Left ventricle myocardium inferior (tissue), 1 donor: ENCODE measurements around the gene UBL4A. TPM values are rescaled to one million over a fixed set of nuclear protein-coding genes. Genes with fewer than 3 reads are reported as not detected.

Experiments used
- DNase-seq: peaks from one replicate; pipeline ENCODE4 v3.0.0-alpha.2; 2020
- H3K27ac ChIP-seq: fragments of 200-600 bp; replicated peaks from 2 replicates; pipeline ENCODE4 v1.8.0; 2021
- H3K27me3 ChIP-seq: fragments of 200-600 bp; 2 replicates; pipeline ENCODE4 v1.8.0; 2021; ENCODE audit warnings: low read depth
- H3K36me3 ChIP-seq: fragments of 200-600 bp; 2 replicates; pipeline ENCODE4 v1.8.0; 2021
- H3K4me1 ChIP-seq: fragments of 200-600 bp; 2 replicates; pipeline ENCODE4 v1.8.0; 2021
- H3K4me3 ChIP-seq: fragments of 200-600 bp; 2 replicates; pipeline ENCODE4 v1.8.0; 2021; ENCODE audit warnings: mild to moderate bottlenecking, moderate library complexity
- H3K9me3 ChIP-seq: fragments of 200-600 bp; replicated peaks from 2 replicates; pipeline ENCODE4 v1.8.0; 2021
- intact Hi-C: fragments of 100-400 bp; cut with micrococcal nuclease; formaldehyde crosslinking; loops from one replicate; pipeline ENCODE4 v1.11.0; 2022
- total RNA-seq: library from RNA; stranded (reverse); fragmentation: NEBNext Ultra II Directional; extraction: Animal tissue kit (Norgen Biotek cat#: 25700); gene quantifications from one replicate; pipeline ENCODE4 v1.2.1, GENCODE V29; 2021
- TF ChIP-seq, protein P1 (sequence below): fragments of 200-600 bp; IDR thresholded peaks from 2 replicates; pipeline ENCODE4 v1.8.0; 2021; ENCODE audit warnings: antibody characterized with exemption, mild to moderate bottlenecking, borderline replicate concordance
- donor health status: DM: no; HTN: yes; CAD: no; lungs with severe emphysema.

UBL4A gene
- total RNA-seq, 1 donor from 2014 or later, result 60.2 TPM

GRCh38 chrX:154468217-154468616 is 18.2 kb downstream of the UBL4A start:
- Histone ChIP-seq H3K4me1 (no peaks in the 10 kb centered on the region), H3K36me3 (peaks cover 28% of the 10 kb centered on the region), H3K27me3 (no peaks in the 10 kb centered on the region), H3K9me3 (no peaks in the 10 kb centered on the region), H3K4me3 (no peak overlapping the region), H3K27ac (no peak overlapping the region)
- DNase-seq, result no peak
- TF ChIP-seq, protein P1, sequence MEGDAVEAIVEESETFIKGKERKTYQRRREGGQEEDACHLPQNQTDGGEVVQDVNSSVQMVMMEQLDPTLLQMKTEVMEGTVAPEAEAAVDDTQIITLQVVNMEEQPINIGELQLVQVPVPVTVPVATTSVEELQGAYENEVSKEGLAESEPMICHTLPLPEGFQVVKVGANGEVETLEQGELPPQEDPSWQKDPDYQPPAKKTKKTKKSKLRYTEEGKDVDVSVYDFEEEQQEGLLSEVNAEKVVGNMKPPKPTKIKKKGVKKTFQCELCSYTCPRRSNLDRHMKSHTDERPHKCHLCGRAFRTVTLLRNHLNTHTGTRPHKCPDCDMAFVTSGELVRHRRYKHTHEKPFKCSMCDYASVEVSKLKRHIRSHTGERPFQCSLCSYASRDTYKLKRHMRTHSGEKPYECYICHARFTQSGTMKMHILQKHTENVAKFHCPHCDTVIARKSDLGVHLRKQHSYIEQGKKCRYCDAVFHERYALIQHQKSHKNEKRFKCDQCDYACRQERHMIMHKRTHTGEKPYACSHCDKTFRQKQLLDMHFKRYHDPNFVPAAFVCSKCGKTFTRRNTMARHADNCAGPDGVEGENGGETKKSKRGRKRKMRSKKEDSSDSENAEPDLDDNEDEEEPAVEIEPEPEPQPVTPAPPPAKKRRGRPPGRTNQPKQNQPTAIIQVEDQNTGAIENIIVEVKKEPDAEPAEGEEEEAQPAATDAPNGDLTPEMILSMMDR, result no peak
- intact Hi-C loops, result no loop called here

DNA sequence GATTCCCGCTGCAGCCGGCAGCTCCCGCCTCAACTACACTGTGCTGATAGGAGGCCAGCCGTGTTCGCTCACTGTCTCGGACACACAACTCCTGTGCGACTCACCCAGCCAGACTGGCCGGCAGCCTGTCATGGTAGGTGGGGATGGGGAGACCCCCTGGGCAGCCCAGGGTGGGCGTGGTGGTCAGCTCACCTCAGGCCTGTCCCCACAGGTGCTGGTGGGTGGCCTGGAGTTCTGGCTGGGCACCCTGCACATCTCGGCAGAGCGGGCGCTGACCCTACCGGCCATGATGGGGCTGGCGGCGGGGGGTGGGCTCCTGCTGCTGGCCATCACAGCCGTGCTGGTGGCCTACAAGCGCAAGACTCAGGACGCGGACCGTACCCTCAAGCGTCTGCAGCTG is 18.9 kb downstream of the UBL4A start:
- Histone ChIP-seq H3K27me3 (no peaks in the 10 kb centered on the region), H3K9me3 (no peaks in the 10 kb centered on the region), H3K4me1 (no peaks in the 10 kb centered on the region), H3K36me3 (peaks cover 28% of the 10 kb centered on the region), H3K27ac (no peak overlapping the region), H3K4me3 (no peak overlapping the region)
- no peak for DNase-seq
- TF ChIP-seq, protein P1, result no peak
- intact Hi-C loops, result no loop called here

- Histone ChIP-seq H3K9me3 (no peaks in the 10 kb centered on the region), H3K27me3 (no peaks in the 10 kb centered on the region), H3K27ac (no peak overlapping the region), H3K4me1 (no peaks in the 10 kb centered on the region), H3K4me3 (no peak overlapping the region), H3K36me3 (peaks cover 28% of the 10 kb centered on the region)
- intact Hi-C loops, result no loop called here
- TF ChIP-seq, protein P1, result no peak
- no peak for DNase-seq
Observed at GRCh38 chrX:154466907-154467306, 19.5 kb downstream of the UBL4A start.

- DNase-seq, result no peak
- peaks cover 28% of the 10 kb centered on the region for H3K36me3 ChIP-seq
- no peaks in the 10 kb centered on the region for H3K27me3 ChIP-seq
- TF ChIP-seq, protein P1, result no peak
- no peak overlapping the region for H3K27ac ChIP-seq
- no peaks in the 10 kb centered on the region for H3K4me1 ChIP-seq
- H3K4me3 ChIP-seq, result no peak overlapping the region
- intact Hi-C loops, result no loop called here
- no peaks in the 10 kb centered on the region for H3K9me3 ChIP-seq
Observed at GRCh38 chrX:154466036-154466435, 20.4 kb downstream of the UBL4A start.

DNA sequence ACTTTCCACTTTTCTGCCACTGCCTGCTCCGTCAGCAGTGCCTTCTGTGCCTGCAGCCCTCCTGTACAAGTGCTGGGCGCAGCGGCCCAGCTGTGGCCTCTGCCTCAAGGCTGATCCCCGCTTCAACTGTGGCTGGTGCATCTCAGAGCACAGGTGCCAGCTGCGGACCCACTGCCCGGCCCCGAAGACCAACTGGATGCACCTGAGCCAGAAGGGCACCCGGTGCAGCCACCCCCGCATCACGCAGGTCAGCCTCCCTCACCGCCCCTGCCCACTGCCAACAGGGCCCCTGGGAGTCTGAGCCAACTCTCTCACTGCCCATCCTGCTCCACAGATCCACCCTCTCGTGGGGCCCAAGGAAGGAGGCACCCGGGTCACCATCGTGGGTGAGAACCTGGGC is 20.8 kb downstream of the UBL4A start:
- intact Hi-C loops, result no loop called here

More for the DNA sequence above, 20.8 kb downstream of the UBL4A start:
- Histone ChIP-seq H3K27ac (no peak overlapping the region), H3K4me3 (no peak overlapping the region), H3K36me3 (peaks cover 27% of the 10 kb centered on the region), H3K27me3 (no peaks in the 10 kb centered on the region), H3K9me3 (no peaks in the 10 kb centered on the region), H3K4me1 (no peaks in the 10 kb centered on the region)
- TF ChIP-seq, protein P1, result no peak
- DNase-seq, result no peak
